ENCODE measurements around the gene SLC17A1. TPM values are rescaled to one million over a fixed set of nuclear protein-coding genes. Genes with fewer than 3 reads are reported as not detected.

The SLC17A1 gene, protein sequence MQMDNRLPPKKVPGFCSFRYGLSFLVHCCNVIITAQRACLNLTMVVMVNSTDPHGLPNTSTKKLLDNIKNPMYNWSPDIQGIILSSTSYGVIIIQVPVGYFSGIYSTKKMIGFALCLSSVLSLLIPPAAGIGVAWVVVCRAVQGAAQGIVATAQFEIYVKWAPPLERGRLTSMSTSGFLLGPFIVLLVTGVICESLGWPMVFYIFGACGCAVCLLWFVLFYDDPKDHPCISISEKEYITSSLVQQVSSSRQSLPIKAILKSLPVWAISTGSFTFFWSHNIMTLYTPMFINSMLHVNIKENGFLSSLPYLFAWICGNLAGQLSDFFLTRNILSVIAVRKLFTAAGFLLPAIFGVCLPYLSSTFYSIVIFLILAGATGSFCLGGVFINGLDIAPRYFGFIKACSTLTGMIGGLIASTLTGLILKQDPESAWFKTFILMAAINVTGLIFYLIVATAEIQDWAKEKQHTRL
- not detected in 3 replicates for total RNA-seq (2021)
- percentile 3 among the genes with signal in this experiment for Bru-seq, nascent RNA
- long read RNA-seq, experiment 1, result 0 reads
- long read RNA-seq, experiment 2, result 0 reads
- long read RNA-seq, experiment 3, result 0 reads

GRCh38 chr6:25831532-25832306 is at the start of gene SLC17A1:
Gene SLC17A1 (minus strand): TSS chr6:25832052. CDS start chr6:25830557, 1,495 bp downstream.
- Mint-ChIP-seq H3K27ac (no peak within 1 kb of the TSS), H3K9me3 (no peaks in the 10 kb centered on the region), H3K4me3 (no peak within 1 kb of the TSS), H3K36me3 (no peaks in the 10 kb centered on the region), H3K27me3 (ENCODE audit: low read depth) (no peaks in the 10 kb centered on the region), H3K4me1 (no peaks in the 10 kb centered on the region)
- no peak for DNase-seq (ENCODE audit: low spot score)
- ATAC-seq, result no peak
- ChIA-PET POLR2A (no interaction called here), CTCF (interaction anchor here (0.7 to 1.3 kb wide), 2 partner anchors 50 to 114 kb away, joined by 3 read pairs; no protein-coding TSS in a partner anchor)
- TF ChIP-seq, protein P1, sequence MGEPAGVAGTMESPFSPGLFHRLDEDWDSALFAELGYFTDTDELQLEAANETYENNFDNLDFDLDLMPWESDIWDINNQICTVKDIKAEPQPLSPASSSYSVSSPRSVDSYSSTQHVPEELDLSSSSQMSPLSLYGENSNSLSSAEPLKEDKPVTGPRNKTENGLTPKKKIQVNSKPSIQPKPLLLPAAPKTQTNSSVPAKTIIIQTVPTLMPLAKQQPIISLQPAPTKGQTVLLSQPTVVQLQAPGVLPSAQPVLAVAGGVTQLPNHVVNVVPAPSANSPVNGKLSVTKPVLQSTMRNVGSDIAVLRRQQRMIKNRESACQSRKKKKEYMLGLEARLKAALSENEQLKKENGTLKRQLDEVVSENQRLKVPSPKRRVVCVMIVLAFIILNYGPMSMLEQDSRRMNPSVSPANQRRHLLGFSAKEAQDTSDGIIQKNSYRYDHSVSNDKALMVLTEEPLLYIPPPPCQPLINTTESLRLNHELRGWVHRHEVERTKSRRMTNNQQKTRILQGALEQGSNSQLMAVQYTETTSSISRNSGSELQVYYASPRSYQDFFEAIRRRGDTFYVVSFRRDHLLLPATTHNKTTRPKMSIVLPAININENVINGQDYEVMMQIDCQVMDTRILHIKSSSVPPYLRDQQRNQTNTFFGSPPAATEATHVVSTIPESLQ (CRISPR knock-in tag; IDR thresholded peaks at IDR 0.05), result no peak
- TF ChIP-seq FOXJ3 (CRISPR knock-in tag; IDR thresholded peaks at IDR 0.05; ENCODE audit: borderline replicate concordance), result no peak
- TF ChIP-seq TP53 (CRISPR knock-in tag; IDR thresholded peaks at IDR 0.05), result no peak
- TF ChIP-seq KAT7 (CRISPR knock-in tag; IDR thresholded peaks at IDR 0.05; ENCODE audit: borderline replicate concordance), result no peak

GRCh38 chr6:25880601-25881000 is 48.7 kb upstream of the SLC17A1 start:
- ATAC-seq (no peak), DNase-seq (ENCODE audit: low spot score) (no peak)
- H3K27ac Mint-ChIP-seq, result no peak overlapping the region
- no peak overlapping the region for H3K4me3 Mint-ChIP-seq
- H3K9me3 Mint-ChIP-seq, result no peaks in the 10 kb centered on the region
- ChIA-PET CTCF (interaction anchor here (0.6 to 1.2 kb wide), 2 partner anchors 112 to 126 kb away, joined by 3 read pairs; no protein-coding TSS in a partner anchor), POLR2A (no interaction called here)
- H3K36me3 Mint-ChIP-seq, result no peaks in the 10 kb centered on the region
- TF ChIP-seq NR1H2 (CRISPR knock-in tag; IDR thresholded peaks at IDR 0.05) (no peak), EMX1 (CRISPR knock-in tag; IDR thresholded peaks at IDR 0.05) (no peak), GABPB1 (CRISPR knock-in tag; IDR thresholded peaks at IDR 0.05) (no peak), RELA (CRISPR knock-in tag; IDR thresholded peaks at IDR 0.05; ENCODE audit: borderline replicate concordance) (no peak), CREB1 (CRISPR knock-in tag; IDR thresholded peaks at IDR 0.05) (no peak), ATF3 (CRISPR knock-in tag; conservative IDR thresholded peaks at IDR 0.05) (no peak), NR3C1 (CRISPR knock-in tag; conservative IDR thresholded peaks at IDR 0.05; ENCODE audit: low read depth) (no peak), NFYB (CRISPR knock-in tag; conservative IDR thresholded peaks at IDR 0.05; ENCODE audit: low read depth) (no peak)
- TF ChIP-seq, protein P2, sequence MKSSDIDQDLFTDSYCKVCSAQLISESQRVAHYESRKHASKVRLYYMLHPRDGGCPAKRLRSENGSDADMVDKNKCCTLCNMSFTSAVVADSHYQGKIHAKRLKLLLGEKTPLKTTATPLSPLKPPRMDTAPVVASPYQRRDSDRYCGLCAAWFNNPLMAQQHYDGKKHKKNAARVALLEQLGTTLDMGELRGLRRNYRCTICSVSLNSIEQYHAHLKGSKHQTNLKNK (CRISPR knock-in tag; IDR thresholded peaks at IDR 0.05), result no peak
- TF ChIP-seq, protein P3, sequence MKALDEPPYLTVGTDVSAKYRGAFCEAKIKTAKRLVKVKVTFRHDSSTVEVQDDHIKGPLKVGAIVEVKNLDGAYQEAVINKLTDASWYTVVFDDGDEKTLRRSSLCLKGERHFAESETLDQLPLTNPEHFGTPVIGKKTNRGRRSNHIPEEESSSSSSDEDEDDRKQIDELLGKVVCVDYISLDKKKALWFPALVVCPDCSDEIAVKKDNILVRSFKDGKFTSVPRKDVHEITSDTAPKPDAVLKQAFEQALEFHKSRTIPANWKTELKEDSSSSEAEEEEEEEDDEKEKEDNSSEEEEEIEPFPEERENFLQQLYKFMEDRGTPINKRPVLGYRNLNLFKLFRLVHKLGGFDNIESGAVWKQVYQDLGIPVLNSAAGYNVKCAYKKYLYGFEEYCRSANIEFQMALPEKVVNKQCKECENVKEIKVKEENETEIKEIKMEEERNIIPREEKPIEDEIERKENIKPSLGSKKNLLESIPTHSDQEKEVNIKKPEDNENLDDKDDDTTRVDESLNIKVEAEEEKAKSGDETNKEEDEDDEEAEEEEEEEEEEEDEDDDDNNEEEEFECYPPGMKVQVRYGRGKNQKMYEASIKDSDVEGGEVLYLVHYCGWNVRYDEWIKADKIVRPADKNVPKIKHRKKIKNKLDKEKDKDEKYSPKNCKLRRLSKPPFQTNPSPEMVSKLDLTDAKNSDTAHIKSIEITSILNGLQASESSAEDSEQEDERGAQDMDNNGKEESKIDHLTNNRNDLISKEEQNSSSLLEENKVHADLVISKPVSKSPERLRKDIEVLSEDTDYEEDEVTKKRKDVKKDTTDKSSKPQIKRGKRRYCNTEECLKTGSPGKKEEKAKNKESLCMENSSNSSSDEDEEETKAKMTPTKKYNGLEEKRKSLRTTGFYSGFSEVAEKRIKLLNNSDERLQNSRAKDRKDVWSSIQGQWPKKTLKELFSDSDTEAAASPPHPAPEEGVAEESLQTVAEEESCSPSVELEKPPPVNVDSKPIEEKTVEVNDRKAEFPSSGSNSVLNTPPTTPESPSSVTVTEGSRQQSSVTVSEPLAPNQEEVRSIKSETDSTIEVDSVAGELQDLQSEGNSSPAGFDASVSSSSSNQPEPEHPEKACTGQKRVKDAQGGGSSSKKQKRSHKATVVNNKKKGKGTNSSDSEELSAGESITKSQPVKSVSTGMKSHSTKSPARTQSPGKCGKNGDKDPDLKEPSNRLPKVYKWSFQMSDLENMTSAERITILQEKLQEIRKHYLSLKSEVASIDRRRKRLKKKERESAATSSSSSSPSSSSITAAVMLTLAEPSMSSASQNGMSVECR (CRISPR knock-in tag; IDR thresholded peaks at IDR 0.05; ENCODE audit: borderline replicate concordance), result no peak
- peaks cover 2% of the 10 kb centered on the region for H3K4me1 Mint-ChIP-seq
- peaks cover 2% of the 10 kb centered on the region for H3K27me3 Mint-ChIP-seq (ENCODE audit: low read depth)
